H1 (cell line): Measurements from ENCODE around the gene CCDC192.

ENCODE experiments used
- BCL11A ChIP-seq, 2 experiments: IDR thresholded peaks; one replicate each; pipeline ENCODE4 v1.6.1; 2011; ENCODE audit warnings: low read depth in 2 of 2, low read length in 2 of 2, mild to moderate bottlenecking in 2 of 2
- CTCF ChIP-seq, 3 experiments: IDR thresholded peaks; 1 replicate in 2 of 3; 2 replicates in 1 of 3; pipeline versions ENCODE4 v1.5.1 to v1.6.1; 2011; ENCODE audit warnings: low read length in 3 of 3, mild to moderate bottlenecking in 3 of 3, inconsistent platforms in 2 of 3, low read depth in 1 of 3, moderate library complexity in 1 of 3; ENCODE audit not compliant: insufficient read depth in 1 of 3; ENCODE audit errors: control extremely low read depth in 1 of 3
- KDM5A ChIP-seq: fragments of 200-600 bp; IDR thresholded peaks from 2 replicates; pipeline ENCODE4 v1.7.1; 2012; ENCODE audit warnings: mild to moderate bottlenecking, low read length, inconsistent platforms, mixed read lengths
- POLR2A ChIP-seq, 2 experiments: IDR thresholded peaks; 1 replicate in 1 of 2; 2 replicates in 1 of 2; pipeline ENCODE4 v1.6.1; 2011; ENCODE audit warnings: low read depth in 2 of 2, low read length in 2 of 2, mild to moderate bottlenecking in 2 of 2; ENCODE audit errors: control extremely low read depth in 1 of 2
- POLR2AphosphoS5 ChIP-seq: IDR thresholded peaks from 2 replicates; pipeline ENCODE4 v1.6.1; 2011; ENCODE audit warnings: low read depth, low read length
- POU5F1 ChIP-seq: IDR thresholded peaks from 2 replicates; pipeline ENCODE4 v1.6.1; 2011; ENCODE audit warnings: low read depth, mild to moderate bottlenecking, low read length, moderate library complexity
- RNF2 ChIP-seq: fragments of 200-900, 300-1000 bp; sonication (generic); IDR thresholded peaks from 2 replicates; pipeline ENCODE4 v1.7.1; 2016; ENCODE audit warnings: borderline replicate concordance, low read depth, mild to moderate bottlenecking, antibody characterized with exemption, low read length; ENCODE audit not compliant: poor library complexity, severe bottlenecking; ENCODE audit errors: missing control alignments
- SP1 ChIP-seq: IDR thresholded peaks from 2 replicates; pipeline ENCODE4 v1.6.1; 2011; ENCODE audit warnings: low read depth, low read length
- TCF12 ChIP-seq: IDR thresholded peaks from 2 replicates; pipeline ENCODE4 v1.6.1; 2011; ENCODE audit warnings: low read depth, mild to moderate bottlenecking, low read length
- USF2 ChIP-seq: IDR thresholded peaks from 2 replicates; pipeline ENCODE4 v1.6.1; 2011; ENCODE audit warnings: low read length, improper control_type of control experiment

- TF ChIP-seq CTCF (IDR thresholded peaks at IDR 0.05; ENCODE audit: control extremely low read depth in 1 of 3, insufficient read depth in 1 of 3, low read depth in 1 of 3, low read length in 3 of 3), result no peak
- TF ChIP-seq POLR2A (IDR thresholded peaks at IDR 0.05; ENCODE audit: control extremely low read depth in 1 of 2, low read depth in 2 of 2, low read length in 2 of 2), result no peak
- no peak for TF ChIP-seq USF2
- no peak for TF ChIP-seq KDM5A
- TF ChIP-seq POU5F1, result no peak
- no peak for TF ChIP-seq RNF2
- no peak for TF ChIP-seq POLR2AphosphoS5
- TF ChIP-seq TCF12, result no peak
- TF ChIP-seq BCL11A (IDR thresholded peaks at IDR 0.05; ENCODE audit: low read depth in 2 of 2, low read length in 2 of 2), result no peak
- TF ChIP-seq SP1, result no peak
Measured at GRCh38 chr5:127919818-127920217, 216.6 kb downstream of the CCDC192 start.
